HG02884 (cell line): Measurements from ENCODE around the gene NLRP5.
A peak's percentile ranks its signal among the peaks of the same experiment; 100 is the strongest.

ENCODE experiments used
- ATAC-seq: cut with Tn5 transposase; IDR thresholded peaks from one replicate; pipeline ENCODE4 v1.9.1; 2021; ENCODE audit warnings: mild to moderate bottlenecking, moderate library complexity; ENCODE audit not compliant: unreplicated experiment

Gene NLRP5

GRCh38 chr19:56071151-56071550 is 84.6 kb downstream of the NLRP5 start:
- no peak for ATAC-seq

GRCh38 chr19:56076498-56076897 is 89.9 kb downstream of the NLRP5 start:
- no peak for ATAC-seq

DNA sequence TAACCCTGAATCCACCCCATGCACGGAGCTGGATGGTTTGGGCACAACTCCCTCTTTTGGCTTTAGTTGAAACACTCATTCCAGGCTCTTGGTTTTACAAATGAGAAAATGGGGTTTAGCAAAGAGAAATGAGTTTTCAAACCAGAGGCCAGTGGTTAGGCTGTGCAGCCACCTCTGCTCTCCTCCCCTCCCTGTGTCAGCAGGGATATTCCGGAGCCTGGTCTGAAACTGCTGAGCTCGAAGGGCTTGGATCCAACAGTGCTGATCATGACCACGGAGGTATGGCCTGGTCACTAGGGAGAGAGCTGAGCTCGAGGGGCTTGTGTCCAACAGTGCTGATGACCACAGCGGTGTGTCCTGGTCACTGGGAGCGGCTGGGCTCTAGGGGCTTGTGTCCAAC is 93.0 kb downstream of the NLRP5 start:
- no peak for ATAC-seq

GRCh38 chr19:56080669-56081401 is 94.3 kb downstream of the NLRP5 start:
- peak; percentile 61 for ATAC-seq

DNA sequence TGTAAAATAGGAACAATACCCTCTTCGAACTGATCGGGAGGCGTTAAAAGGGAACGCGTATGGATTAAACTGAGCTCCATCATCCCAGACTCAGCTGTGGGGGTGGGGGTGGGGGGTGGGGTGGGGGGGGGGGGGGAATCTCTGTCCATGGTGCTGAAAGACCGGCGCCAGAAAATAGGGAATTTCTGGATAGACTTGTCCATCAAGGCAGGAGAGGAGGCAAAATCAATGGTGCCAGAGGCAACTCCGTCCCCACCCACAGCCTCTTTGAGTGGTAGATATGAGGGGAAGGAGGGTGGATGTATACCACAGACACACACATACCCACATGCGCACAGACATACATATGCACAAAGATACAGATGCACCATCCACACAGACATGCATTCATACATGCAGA is 97.1 kb downstream of the NLRP5 start:
- no peak for ATAC-seq

GRCh38 chr19:56084835-56085536 is 98.4 kb downstream of the NLRP5 start:
- no peak for ATAC-seq

- no peak for ATAC-seq
Measured at GRCh38 chr19:56085571-56086275, 99.1 kb downstream of the NLRP5 start.

- ATAC-seq = no peak
Measured at GRCh38 chr19:56086671-56087430, 100.3 kb downstream of the NLRP5 start.

GRCh38 chr19:56087647-56088496 is 101.3 kb downstream of the NLRP5 start:
- no peak for ATAC-seq

- no peak for ATAC-seq
Measured at GRCh38 chr19:56088497-56089215, 102.1 kb downstream of the NLRP5 start.

GRCh38 chr19:56089344-56089743 is 102.8 kb downstream of the NLRP5 start:
- ATAC-seq = no peak

GRCh38 chr19:56091066-56091490 is 104.5 kb downstream of the NLRP5 start:
- no peak for ATAC-seq

DNA sequence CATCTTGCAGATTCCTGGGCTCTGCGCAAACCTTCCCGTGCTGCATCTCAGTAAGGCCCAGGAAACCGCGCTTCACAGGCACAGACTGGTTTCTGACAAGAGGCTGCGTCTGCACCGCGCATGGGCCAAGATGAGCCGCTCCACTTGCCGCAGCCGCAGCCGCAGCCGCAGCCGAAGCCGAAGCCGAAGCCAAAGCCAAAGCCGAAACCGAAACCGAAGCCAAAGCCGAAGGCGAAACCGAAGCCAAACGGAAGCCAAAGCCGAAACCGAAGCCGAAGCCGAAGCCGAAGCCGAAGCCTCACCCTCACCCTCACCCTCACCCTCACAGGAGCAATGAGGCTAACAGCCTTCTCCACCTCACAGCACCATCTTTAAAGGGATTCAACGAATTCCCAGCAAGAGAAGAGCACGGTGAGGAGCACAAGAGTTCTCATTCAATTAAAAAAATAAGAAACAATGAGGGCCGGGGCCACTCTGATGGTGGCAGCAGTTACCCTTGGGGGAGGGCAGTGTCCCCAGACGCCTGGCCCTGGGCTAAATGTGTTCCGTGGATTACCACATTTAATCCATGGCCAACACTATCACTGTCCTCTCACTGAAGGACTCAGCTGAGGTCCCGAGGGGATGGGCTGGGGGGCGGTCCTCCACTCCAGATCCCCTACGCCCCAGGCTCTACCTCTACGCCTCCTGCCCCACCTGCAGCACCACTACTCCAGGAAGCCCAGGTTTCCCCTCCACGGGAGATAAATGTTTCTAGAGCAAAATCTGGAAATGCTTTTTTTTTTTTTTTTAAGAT is 105.4 kb downstream of the NLRP5 start:
- ATAC-seq = no peak

DNA sequence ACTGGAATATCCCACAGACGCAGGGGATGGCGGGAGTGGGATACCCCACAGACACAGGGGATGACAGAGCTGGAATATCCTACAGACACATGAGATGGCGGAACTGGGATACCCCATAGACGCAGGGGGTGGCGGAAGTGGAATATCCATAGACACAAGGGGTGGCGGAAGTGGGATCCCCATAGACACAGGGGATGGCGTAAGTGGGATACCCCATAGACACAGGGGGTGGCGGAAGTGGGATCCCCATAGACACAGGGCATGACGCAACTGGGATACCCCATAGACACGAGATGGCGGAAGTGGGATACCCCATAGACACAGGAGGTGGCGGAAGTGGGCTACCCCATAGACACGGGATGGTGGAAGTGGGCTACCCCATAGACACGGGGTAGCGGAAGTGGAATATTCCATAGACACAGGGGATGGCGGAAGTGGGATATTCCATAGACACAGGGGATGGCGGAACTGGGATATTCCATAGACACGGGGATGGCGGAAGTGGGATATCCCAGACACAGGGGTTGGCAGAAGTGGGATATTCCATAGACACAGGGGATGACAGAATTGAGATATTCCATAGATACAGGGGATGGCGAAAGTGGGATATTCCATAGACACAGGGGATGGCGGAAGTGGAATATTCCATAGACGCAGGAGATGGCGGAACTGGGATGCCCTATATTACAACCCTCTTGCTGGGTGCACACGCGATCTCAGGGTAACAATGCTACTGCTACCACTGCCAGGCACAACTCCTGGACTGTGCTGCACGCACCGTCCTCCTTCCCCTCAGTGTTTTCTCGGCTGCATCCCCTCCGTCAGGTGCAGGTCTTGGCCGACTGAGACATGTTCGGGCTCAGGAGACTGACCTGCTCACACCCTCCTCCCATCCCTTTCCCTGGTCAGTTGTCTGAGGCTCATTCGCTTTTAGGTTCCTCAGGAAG is 106.4 kb downstream of the NLRP5 start:
- no peak for ATAC-seq

DNA sequence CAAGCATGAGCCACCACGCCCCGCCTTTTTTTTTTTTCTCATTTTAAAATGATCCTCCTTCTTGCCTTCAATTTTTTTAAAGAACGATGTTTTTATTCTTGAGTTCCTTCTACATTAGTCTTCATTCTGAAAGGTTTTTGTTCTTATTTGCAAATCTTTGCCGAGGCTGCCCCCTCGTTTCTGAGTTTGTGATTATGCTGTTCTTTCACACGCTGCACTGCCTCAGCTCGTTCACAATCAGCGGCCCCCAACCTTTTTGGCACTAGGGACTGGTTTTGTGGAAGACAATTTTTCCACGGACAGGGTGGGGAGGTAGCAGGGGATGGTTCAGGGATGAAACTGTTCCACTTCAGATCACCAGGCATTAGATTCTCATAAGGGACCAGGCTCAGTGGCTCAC is 107.9 kb downstream of the NLRP5 start:
- ATAC-seq = no peak

GRCh38 chr19:56096665-56097064 is 110.1 kb downstream of the NLRP5 start:
- no peak for ATAC-seq

DNA sequence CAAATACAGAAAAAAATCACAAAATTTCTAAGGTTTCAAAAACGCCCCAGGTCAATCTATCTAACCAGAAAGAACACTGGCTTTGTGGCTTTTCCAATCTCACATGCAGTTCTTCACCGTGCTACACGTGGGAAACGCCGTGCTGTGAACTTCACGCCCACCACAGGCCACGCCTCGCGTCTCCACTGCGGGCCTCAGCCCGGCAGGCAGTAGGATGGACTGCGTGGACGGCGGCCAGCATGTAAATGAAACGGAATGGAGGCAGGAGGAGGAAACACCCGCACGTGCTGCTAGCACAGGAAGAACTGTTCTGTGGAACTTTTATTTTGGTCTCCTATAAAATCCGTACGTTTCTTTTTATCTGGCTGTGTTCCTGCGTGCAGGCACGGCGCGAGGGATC is 110.7 kb downstream of the NLRP5 start:
- no peak for ATAC-seq

- no peak for ATAC-seq
Measured at GRCh38 chr19:56097776-56098175, 111.2 kb downstream of the NLRP5 start.
